HG02610 (cell line): ENCODE results near the gene CST1.

ENCODE experiments used
- ATAC-seq: cut with Tn5 transposase; IDR thresholded peaks from one replicate; pipeline ENCODE4 v1.9.1; 2021; ENCODE audit warnings: mild to moderate bottlenecking, moderate library complexity; ENCODE audit not compliant: unreplicated experiment

CST1 gene

GRCh38 chr20:23710771-23711170 is 40.0 kb downstream of the CST1 start:
- no peak for ATAC-seq

DNA sequence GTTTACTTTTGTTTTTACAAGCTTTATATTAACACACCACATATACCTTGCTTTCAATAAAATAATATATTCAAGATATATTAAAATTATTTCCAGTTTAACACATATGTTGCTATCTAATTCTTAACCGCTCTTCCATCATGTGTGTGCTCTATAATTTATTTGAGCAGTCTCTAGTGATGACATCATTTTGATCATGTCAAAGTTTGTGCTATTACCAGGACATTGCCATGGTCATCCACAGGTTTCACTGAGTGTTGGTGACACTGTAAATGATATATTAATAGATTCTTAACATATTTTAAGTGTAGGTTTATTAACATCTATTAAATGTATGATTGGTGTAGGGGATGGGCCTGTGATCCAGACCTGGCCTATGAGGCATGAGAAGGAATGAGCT is 44.8 kb downstream of the CST1 start:
- no peak for ATAC-seq

GRCh38 chr20:23702021-23702420 is 48.7 kb downstream of the CST1 start:
- ATAC-seq, result no peak

- ATAC-seq, result no peak
Measured at GRCh38 chr20:23700931-23701330, 49.8 kb downstream of the CST1 start.

DNA sequence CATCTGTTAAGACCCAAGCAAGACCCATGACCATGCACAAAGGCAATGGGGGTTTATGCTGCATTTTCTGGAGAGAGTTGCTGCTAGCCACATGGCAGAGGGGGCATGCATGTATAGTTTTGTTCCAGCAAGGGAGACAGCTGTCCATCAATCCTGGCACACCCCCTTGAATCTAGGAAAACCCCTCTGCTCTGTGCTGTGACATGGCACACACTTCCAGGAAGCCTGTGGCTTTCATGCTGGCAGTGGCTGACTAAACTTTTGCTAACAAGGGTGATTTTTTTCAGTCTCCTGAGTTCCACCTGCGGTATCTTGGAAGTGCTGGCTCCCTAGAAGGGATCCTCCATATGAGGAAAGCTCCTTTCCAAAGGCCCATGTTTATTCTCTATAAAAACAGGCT is 52.8 kb downstream of the CST1 start:
- ATAC-seq, result no peak
